Trophoblast cell (in vitro differentiated cells and primary cell): ENCODE data around the gene SNX27.
"Not testable (repeated sequence)": the region's sequence is repeated elsewhere in the genome, so short reads cannot be mapped to it uniquely, and the experiment has no call there.

Source experiments
- DNase-seq, 2 donors: peaks; one replicate each; pipeline ENCODE4 v3.0.0-alpha.2; 2016
- H2AFZ ChIP-seq: 2 replicates; pipeline ENCODE4 v1.6.1; 2013; ENCODE audit warnings: low read length, moderate library complexity, mild to moderate bottlenecking; ENCODE audit not compliant: insufficient read depth, poor library complexity
- H2AK5ac ChIP-seq: 2 replicates; pipeline ENCODE4 v1.6.1; 2013; ENCODE audit warnings: mild to moderate bottlenecking, low read length
- H2BK120ac ChIP-seq: 2 replicates; pipeline ENCODE4 v1.6.1; 2013; ENCODE audit warnings: low read length, mild to moderate bottlenecking, moderate library complexity; ENCODE audit not compliant: insufficient read depth, poor library complexity
- H2BK12ac ChIP-seq: 2 replicates; pipeline ENCODE4 v1.6.1; 2013; ENCODE audit warnings: mild to moderate bottlenecking, low read length, moderate library complexity
- H2BK5ac ChIP-seq: 2 replicates; pipeline ENCODE4 v1.6.1; 2013; ENCODE audit warnings: low read length, low read depth, moderate library complexity, mild to moderate bottlenecking; ENCODE audit not compliant: poor library complexity
- H3K14ac ChIP-seq: 2 replicates; pipeline ENCODE4 v1.6.1; 2013; ENCODE audit warnings: mild to moderate bottlenecking, low read length
- H3K18ac ChIP-seq: 2 replicates; pipeline ENCODE4 v1.6.1; 2013; ENCODE audit warnings: mild to moderate bottlenecking, low read length
- H3K23ac ChIP-seq: 2 replicates; pipeline ENCODE4 v1.6.1; 2013; ENCODE audit warnings: low read length
- H3K27ac ChIP-seq: 2 replicates; pipeline ENCODE4 v1.5.1; 2013; ENCODE audit warnings: low read depth, mild to moderate bottlenecking, inconsistent platforms, low read length, moderate library complexity
- H3K27me3 ChIP-seq: 2 replicates; pipeline ENCODE4 v1.6.1; 2013; ENCODE audit warnings: inconsistent platforms, mild to moderate bottlenecking, low read length, moderate library complexity; ENCODE audit not compliant: insufficient read depth
- H3K36me3 ChIP-seq, 2 experiments: 1 replicate in 1 of 2; 2 replicates in 1 of 2; pipeline ENCODE4 v1.6.1; 2013; ENCODE audit warnings: low read length in 2 of 2, mild to moderate bottlenecking in 2 of 2, moderate library complexity in 1 of 2; ENCODE audit not compliant: insufficient read depth in 2 of 2, control insufficient read depth in 1 of 2
- H3K4ac ChIP-seq: 2 replicates; pipeline ENCODE4 v1.6.1; 2013; ENCODE audit warnings: low read depth, mild to moderate bottlenecking, low read length, moderate library complexity
- H3K4me1 ChIP-seq, 2 experiments: 1 replicate in 1 of 2; 2 replicates in 1 of 2; pipeline ENCODE4 v1.6.1; 2013; ENCODE audit warnings: low read length in 2 of 2, mild to moderate bottlenecking in 2 of 2, moderate library complexity in 1 of 2; ENCODE audit not compliant: insufficient read depth in 2 of 2, control insufficient read depth in 1 of 2
- H3K4me2 ChIP-seq: 2 replicates; pipeline ENCODE4 v1.6.1; 2013; ENCODE audit warnings: inconsistent platforms, mild to moderate bottlenecking, low read length, moderate library complexity
- H3K4me3 ChIP-seq: 2 replicates; pipeline ENCODE4 v1.5.1; 2013; ENCODE audit warnings: mild to moderate bottlenecking, low read depth, low read length, inconsistent platforms
- H3K79me1 ChIP-seq: one replicate; pipeline ENCODE4 v1.6.1; 2013; ENCODE audit warnings: low read length
- H3K79me2 ChIP-seq: 2 replicates; pipeline ENCODE4 v1.6.1; 2013; ENCODE audit warnings: low read length, mild to moderate bottlenecking; ENCODE audit not compliant: control insufficient read depth, insufficient read depth, poor library complexity
- H3K9ac ChIP-seq: 2 replicates; pipeline ENCODE4 v1.6.1; 2013; ENCODE audit warnings: mild to moderate bottlenecking, low read length
- H3K9me3 ChIP-seq: 2 replicates; pipeline ENCODE4 v1.6.1; 2013; ENCODE audit warnings: low read depth, mild to moderate bottlenecking, control low read depth, inconsistent platforms, low read length; ENCODE audit not compliant: insufficient read depth
- H4K12ac ChIP-seq: 2 replicates; pipeline ENCODE4 v1.6.1; 2013; ENCODE audit warnings: low read depth, mild to moderate bottlenecking, low read length, moderate library complexity
- H4K8ac ChIP-seq: 2 replicates; pipeline ENCODE4 v1.6.1; 2013; ENCODE audit warnings: low read depth, mild to moderate bottlenecking, low read length, moderate library complexity
- H4K91ac ChIP-seq: one replicate; pipeline ENCODE4 v1.6.1; 2013; ENCODE audit warnings: low read depth, mild to moderate bottlenecking, low read length, moderate library complexity
- WGBS: extraction: QIAGEN DNeasy Blood & Tissue Kit; methylation state at CpG from one replicate; pipeline ENCODE4 v1.1.7; 2013; ENCODE audit warnings: missing lambda C conversion rate; ENCODE audit not compliant: insufficient read length, insufficient coverage; ENCODE audit errors: extremely low coverage; 5-methylcytosine and 5-hydroxymethylcytosine counted together

SNX27 gene

GRCh38 chr1:151602550-151602949 lies 9.3 kb upstream of the SNX27 start:
- H3K27ac ChIP-seq, H3K4me2 ChIP-seq, H3K4me3 ChIP-seq, H3K27me3 ChIP-seq, H2BK120ac ChIP-seq, H2BK12ac ChIP-seq, H3K4me1 ChIP-seq, H3K18ac ChIP-seq, H3K4ac ChIP-seq, H4K12ac ChIP-seq, H3K79me1 ChIP-seq, H3K9ac ChIP-seq, H3K9me3 ChIP-seq, DNase-seq, H2BK5ac ChIP-seq, H3K14ac ChIP-seq, H2AFZ ChIP-seq, H3K23ac ChIP-seq, H4K91ac ChIP-seq, H4K8ac ChIP-seq, H3K79me2 ChIP-seq, H2AK5ac ChIP-seq, H3K36me3 ChIP-seq: not testable (repeated sequence)
- no CpG with 5 or more reads among the region's 5 CpGs for WGBS

GRCh38 chr1:151604291-151604690 lies 7.6 kb upstream of the SNX27 start:
- Histone ChIP-seq H3K79me2 (no peaks in the 10 kb centered on the region), H4K8ac (no peak overlapping the region), H3K27me3 (no peaks in the 10 kb centered on the region), H3K9ac (no peak overlapping the region), H3K4me3 (no peak overlapping the region), H3K14ac (no peak overlapping the region), H2BK12ac (no peak overlapping the region), H3K9me3 (no peaks in the 10 kb centered on the region), H3K4me1 (peaks cover 9 to 11% of the 10 kb centered on the region in 2 experiments), H3K36me3 (no peaks in the 10 kb centered on the region), H3K79me1 (peaks cover 10% of the 10 kb centered on the region), H2AK5ac (no peak overlapping the region), H2AFZ (no peak overlapping the region), H3K18ac (no peak overlapping the region), H2BK120ac (no peak overlapping the region), H4K12ac (no peak overlapping the region), H2BK5ac (no peak overlapping the region), H3K23ac (no peak overlapping the region), H3K4me2 (no peak overlapping the region), H4K91ac (no peak overlapping the region), H3K27ac (no peak overlapping the region), H3K4ac (no peak overlapping the region)
- DNase-seq = no peak
- WGBS = no CpG with 5 or more reads among the region's 2 CpGs

GRCh38 chr1:151606384-151606783 lies 5.5 kb upstream of the SNX27 start:
- no peak overlapping the region for H4K91ac ChIP-seq
- H2BK5ac ChIP-seq = no peak overlapping the region
- H3K79me2 ChIP-seq = no peaks in the 10 kb centered on the region

DNA sequence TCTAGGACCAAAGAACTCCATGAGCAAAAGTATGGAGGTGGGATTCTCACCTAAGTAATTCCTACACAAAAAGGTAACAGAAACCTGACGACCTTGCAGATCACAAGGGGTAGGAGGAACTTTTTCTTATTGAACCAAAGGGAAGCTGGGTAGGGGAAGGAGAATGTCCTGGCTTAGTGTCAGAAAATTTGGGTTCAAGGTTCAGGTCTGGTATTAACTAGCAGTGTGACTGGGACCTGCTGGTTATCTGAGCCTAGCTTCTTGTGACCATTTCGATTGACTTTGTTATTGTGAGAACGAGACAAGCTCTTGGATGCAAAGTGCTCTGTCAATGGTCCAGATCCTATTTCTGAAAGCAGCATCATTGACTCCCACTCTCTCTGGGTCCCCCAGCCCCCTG lies 5.0 kb upstream of the SNX27 start:
- no peak overlapping the region for H3K23ac ChIP-seq
- H2BK12ac ChIP-seq = peak overlapping the region; percentile 27
- H2BK120ac ChIP-seq = peak overlapping the region; percentile 61
- H3K4me1 ChIP-seq = peaks cover 12 to 13% of the 10 kb centered on the region in 2 experiments
- H2BK5ac ChIP-seq = peak overlapping the region; percentile 21
- H3K4ac ChIP-seq = no peak overlapping the region
- H4K8ac ChIP-seq = peak overlapping the region; percentile 58
- no peak overlapping the region for H2AFZ ChIP-seq
- no peak overlapping the region for H4K12ac ChIP-seq
- peak overlapping the region; percentile 94 for H2AK5ac ChIP-seq
- H3K14ac ChIP-seq = peak overlapping the region; percentile 24
- no peaks in the 10 kb centered on the region for H3K36me3 ChIP-seq
- H3K18ac ChIP-seq = no peak overlapping the region
- peak overlapping the region; percentile 50 for H4K91ac ChIP-seq
- no peak overlapping the region for H3K27ac ChIP-seq
- H3K4me2 ChIP-seq = no peak overlapping the region
- no peak overlapping the region for H3K4me3 ChIP-seq
- H3K9me3 ChIP-seq = no peaks in the 10 kb centered on the region
- H3K79me1 ChIP-seq = peaks cover 7% of the 10 kb centered on the region
- no peak overlapping the region for H3K9ac ChIP-seq
- no CpG with 5 or more reads among the region's 3 CpGs for WGBS
- no peaks in the 10 kb centered on the region for H3K79me2 ChIP-seq
- DNase-seq = no peak
- no peaks in the 10 kb centered on the region for H3K27me3 ChIP-seq

More at GRCh38 chr1:151606384-151606783, 5.5 kb upstream of the SNX27 start:
- H2AK5ac ChIP-seq = no peak overlapping the region
- no peak overlapping the region for H3K4me2 ChIP-seq
- H2BK12ac ChIP-seq = no peak overlapping the region
- peak; percentile 82 to 93 for DNase-seq
- no peak overlapping the region for H4K12ac ChIP-seq
- peak overlapping the region; percentile 26 for H3K27ac ChIP-seq
- H3K9ac ChIP-seq = no peak overlapping the region
- peak overlapping the region; percentile 4 for H3K14ac ChIP-seq
- H3K4me3 ChIP-seq = no peak overlapping the region
- H4K8ac ChIP-seq = no peak overlapping the region
- H3K18ac ChIP-seq = no peak overlapping the region
- H3K9me3 ChIP-seq = no peaks in the 10 kb centered on the region
- no peak overlapping the region for H2BK120ac ChIP-seq
- no peaks in the 10 kb centered on the region for H3K27me3 ChIP-seq
- no peak overlapping the region for H3K4ac ChIP-seq
- peaks cover 10% of the 10 kb centered on the region for H3K79me1 ChIP-seq
- peak overlapping the region; percentile 33 for H3K23ac ChIP-seq
- H3K36me3 ChIP-seq = no peaks in the 10 kb centered on the region
- no peak overlapping the region for H2AFZ ChIP-seq
- H3K4me1 ChIP-seq = peaks cover 11 to 13% of the 10 kb centered on the region in 2 experiments
